Amniotic stem cell (primary cell): ENCODE results near the gene TCF12.
"Not testable (repeated sequence)": the region's sequence is repeated elsewhere in the genome, so short reads cannot be mapped to it uniquely, and the experiment has no call there.

Source experiments
- DNase-seq: peaks from one replicate; lab custom pipeline; 2025; lab: John Stamatoyannopoulos, UW

TCF12 gene

DNA sequence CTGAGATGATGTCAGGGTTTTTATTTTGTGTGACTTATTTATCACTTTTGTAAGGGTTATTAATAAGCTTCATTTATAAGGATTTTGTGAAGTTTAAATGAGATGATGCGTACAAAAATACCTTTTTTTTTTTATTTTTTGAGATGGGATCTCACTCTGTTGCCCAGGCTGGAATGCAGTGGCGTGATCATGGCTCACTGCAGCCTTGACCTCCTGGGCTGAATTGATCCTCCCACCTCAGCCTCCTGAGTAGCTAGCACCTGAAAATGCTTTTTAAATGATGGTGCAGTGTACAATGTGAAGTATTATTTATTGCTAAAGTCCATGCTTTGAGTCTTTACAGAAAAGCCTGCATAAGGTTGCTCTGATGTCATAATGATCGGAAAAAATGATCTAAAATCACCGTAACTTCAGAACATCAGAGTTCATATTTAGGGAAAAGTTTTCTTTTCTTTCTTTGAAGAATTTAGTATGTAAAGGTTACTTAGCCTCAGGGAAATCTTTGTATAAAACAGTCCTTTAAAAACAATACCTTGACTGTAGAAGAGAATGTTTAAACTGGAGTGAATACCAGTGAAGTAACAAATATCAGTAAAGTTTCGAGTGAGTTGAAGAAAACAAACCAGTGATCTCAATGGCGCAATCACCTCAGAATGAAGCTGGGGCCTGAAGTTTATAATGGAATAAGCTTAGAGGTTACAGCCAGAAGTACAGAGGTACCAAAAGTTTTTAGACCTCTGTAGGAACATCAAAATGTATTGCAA, 29.7 kb downstream of the TCF12 start:
- no peak for DNase-seq

DNA sequence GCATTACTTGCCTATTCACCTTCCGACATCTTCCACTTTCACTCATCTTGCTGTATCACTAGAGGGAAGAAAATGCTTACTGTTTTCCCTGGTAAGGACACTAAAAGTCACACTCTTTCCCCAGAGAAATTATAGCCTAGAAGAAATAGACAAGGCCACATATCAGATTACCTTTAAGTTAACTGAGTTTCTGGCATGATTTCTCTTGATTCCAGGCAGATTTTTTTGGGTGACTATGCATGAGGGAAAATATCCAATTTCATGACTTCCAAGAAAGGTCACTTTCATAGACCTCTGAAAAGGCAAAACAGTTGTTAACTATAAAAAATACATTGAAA, 30.3 kb downstream of the TCF12 start:
- DNase-seq, result no peak

DNA sequence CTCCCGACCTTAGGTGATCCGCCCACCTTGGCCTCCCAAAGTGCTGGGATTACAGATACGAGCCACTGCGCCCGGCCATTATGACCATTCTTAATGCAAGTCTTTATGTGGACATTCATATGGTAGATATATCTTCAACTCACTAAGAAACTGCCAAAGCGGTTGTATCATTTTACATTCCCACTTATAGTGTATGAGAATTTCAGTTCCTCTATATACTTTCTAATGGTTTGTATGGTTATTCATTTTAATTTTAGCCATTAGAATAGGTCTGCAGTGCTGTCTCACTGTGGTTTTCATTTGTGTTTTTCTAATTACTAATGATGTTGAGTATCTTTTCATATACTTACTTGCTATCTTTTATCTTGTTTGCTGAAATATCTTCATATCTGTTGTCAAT, 32.5 kb downstream of the TCF12 start:
- DNase-seq, result no peak

DNA sequence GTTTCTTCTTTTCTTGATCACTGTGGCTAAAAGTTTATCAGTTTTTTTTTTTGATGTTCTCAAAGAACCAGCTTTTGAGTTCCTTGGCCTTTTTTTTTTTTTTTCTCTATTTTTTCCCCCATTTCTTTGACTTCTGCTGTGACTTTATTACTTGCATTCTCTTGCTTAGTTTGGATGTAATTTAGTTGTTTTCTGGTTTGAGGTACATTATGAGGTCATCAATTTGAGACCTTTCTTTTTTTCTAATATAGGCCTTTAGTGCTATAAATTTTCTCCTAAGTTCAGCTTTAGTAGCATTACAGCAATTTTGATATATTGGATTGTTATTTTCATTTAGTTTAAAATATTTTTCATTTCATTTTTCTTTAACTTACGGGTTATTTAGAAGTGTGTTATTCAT, 35.3 kb downstream of the TCF12 start:
- DNase-seq, result no peak

GRCh38 chr15:56955011-56955410, 36.6 kb downstream of the TCF12 start:
- not testable (repeated sequence) for DNase-seq

- no peak for DNase-seq
Measured at GRCh38 chr15:56956538-56956937, 38.1 kb downstream of the TCF12 start.

GRCh38 chr15:56957812-56958406, 39.5 kb downstream of the TCF12 start:
- no peak for DNase-seq

DNA sequence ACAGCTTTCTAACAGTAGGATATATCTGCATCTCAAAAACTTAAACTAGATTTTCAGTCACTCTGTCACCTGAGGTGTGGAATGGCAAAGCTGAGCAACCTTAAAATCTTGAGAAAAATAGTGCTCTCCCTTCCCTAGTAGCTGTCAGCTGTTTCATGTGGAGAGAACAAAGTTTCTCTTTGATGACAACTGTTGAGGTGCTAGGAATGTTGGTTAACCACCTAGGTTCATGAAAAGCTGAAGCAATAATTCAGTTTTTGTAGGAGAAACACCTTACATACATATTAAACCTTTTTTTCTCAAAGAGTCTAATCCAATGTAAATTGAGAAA, 40.8 kb downstream of the TCF12 start:
- DNase-seq, result no peak

GRCh38 chr15:56960116-56960515, 41.7 kb downstream of the TCF12 start:
- DNase-seq, result no peak

DNA sequence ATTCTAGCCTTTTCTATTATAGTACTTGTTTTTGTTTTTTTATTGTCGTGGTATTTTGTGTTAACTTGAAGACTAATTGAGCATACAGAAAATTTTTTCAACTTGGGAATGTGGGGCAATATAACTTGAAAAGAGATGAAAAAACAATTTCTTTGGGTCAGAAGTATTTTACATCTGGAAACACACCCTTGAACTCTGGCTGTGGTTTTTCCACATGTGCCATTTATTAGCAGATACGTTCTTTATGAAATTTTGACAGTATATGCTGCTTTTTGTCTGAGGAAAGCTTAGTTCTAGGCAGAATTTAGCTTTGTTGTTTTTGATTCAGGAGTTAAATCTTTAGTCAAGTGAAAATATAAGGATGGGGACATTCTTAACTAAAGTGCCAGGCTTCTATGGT, 44.7 kb downstream of the TCF12 start:
- no peak for DNase-seq

DNA sequence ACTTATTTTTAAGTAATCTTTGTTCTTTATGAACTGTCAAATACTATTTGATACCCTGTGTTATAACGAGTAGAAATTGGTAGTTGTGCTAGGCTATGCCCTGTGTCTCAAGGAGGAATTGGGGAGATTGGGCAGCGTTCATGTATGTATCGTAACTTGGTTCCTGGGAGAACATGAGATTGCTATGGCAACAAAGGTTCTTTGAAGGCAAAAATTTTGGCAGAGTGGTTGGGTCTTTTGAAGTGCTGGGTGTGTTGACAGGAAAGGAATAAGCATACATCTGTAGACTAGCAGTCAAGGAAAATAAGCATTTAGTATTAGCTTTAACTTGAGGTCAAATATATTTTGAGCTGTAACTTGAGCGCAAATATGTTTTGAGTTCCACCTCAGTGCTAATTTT, 45.3 kb downstream of the TCF12 start:
- DNase-seq, result no peak

GRCh38 chr15:56964182-56964581, 45.7 kb downstream of the TCF12 start:
- DNase-seq, result no peak

DNA sequence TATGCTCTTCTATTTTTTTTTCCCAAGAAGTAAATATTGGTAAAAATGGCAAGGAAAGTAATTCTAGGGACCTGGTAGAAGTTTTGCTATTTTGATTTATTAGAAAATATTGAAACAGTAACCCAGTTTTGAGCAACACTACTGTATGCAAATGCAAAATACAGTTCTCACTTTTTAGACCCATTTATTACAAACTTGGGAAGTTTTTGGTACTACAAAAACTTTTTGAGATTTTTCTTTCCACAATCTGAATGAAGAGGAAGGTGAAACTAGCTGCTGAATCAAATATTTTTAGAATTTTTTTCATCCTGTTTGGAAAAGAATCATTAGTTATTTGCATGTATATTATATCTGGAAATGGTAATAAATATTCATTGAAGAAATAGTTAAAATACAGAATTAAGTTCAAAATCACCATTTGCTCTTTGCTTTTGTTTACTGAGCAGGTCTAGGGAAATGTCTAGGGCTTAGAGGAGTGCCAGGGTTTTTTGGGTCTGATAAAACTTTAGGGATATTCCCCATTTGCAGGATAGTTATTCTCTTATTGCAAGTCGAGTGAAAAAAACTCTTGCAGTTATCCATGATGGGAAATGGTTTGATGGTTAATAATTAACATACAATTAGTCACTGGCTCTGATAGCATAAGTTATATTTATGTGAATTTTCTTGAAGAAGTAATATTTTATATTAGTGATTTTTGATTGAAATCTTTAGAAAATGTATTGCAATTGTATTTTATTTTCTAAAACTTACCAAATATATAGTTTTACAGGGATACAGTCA, 47.0 kb downstream of the TCF12 start:
- DNase-seq, result no peak

DNA sequence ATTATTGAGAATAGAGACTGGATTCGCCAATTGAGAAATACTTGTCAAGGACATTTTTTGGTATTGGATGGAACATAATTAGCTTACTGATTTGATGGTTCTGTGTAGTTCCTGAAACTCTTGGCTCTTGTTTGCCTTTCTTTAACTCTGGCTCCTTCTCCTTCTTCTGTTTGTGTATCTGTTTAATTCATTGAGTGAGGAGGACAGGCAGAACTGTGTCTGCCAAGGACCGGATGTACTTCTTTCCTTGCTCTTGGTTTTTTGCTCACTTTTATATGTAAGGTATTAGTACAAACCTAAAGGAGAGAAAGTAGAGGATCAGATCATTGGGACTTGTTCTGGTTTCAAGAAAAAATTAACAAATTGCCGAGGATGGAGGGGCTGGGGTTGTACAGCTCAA, 48.9 kb downstream of the TCF12 start:
- no peak for DNase-seq

- DNase-seq, result no peak
Measured at GRCh38 chr15:56968256-56968655, 49.8 kb downstream of the TCF12 start.

GRCh38 chr15:56968821-56969220, 50.4 kb downstream of the TCF12 start:
- no peak for DNase-seq

DNA sequence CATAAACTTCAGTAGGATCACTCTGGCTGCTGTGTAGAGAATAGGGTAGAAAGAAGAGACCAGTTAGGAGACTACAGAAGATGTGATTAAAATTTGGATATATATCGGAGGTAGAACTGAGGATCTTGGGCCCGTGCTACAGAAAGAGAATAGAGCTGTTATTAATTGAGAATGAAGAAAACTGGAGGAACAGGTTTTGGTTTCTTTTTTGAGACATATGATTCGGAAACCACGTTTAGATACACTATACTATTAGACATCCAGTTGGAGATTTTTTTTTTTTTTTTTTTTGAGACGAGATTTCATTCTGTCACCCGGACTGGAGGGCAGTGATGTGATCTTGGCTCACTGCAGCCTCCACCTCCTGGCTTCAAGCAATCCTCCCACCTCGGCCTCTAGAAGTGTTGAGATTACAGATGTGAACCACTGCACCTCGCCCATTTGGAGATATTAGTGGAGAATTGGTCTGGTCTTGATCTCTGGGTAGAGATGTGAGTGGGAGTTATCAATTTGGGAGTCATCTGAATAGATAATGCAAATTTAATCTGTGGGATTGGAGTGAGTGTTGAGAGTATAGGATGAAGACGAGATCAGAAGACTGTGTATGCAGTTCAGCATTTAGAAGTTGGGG, 50.9 kb downstream of the TCF12 start:
- no peak for DNase-seq

GRCh38 chr15:56971571-56971970, 53.1 kb downstream of the TCF12 start:
- DNase-seq, result no peak

DNA sequence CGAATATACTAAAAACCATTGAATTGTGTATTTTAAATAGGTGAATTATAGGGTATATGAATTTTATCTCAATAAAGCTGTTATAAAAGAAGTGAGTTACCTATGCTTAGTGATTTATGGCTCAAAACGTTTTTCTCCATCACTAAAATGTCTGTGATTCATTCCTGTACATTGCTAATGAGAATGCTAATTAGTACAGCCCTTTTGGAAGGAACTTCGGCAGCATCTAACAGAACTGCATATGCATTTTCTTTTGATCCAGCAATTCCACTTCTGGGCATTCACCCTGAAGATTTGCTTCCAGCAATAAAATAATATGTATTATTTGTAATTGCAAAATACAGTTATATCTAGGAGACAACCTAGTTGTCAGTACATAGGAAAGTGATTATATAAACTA, 53.6 kb downstream of the TCF12 start:
- DNase-seq, result no peak

- DNase-seq, result no peak
Measured at GRCh38 chr15:56972426-56972825, 54.0 kb downstream of the TCF12 start.

DNA sequence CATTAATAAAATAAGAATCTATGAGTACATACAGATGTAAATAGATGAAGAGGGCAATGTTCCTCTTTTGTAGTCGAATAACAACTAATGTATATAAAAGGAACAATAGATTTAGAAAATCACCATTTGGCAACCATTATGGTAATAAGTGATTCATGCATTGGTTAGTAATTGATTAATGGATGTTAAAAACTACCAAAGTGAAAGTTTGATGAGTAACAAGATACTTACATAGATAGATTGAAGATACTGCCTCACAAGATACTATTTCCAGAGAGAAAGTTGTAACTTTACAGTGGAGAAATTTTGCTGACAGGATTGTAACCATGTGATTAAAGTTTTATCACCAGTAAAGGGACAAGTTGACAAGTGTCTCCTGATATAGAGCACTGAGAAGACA, 55.0 kb downstream of the TCF12 start:
- DNase-seq, result no peak

DNA sequence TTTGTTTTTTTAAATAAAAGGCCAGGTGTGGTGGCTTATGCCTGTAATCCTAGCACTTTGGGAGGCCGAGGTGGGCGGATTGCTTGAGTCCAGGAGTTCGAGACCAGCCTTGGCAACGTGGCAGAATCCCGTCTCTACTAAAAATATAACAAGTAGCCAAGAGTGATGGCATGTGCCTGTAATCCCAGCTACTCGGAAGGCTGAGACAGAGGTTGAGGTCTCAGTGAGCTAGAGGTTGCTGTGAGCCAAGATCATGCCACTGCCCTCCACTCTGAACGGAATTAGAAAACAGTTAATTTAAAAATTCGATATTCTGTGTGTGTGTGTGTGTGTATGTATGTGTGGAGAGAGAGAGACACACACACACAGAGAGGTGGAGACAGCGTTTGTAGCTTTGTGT, 58.8 kb downstream of the TCF12 start:
- no peak for DNase-seq
